GM21526 (cell line): ENCODE measurements around the gene DEPDC1B.
"Not testable (repeated sequence)": the region's sequence is repeated elsewhere in the genome, so short reads cannot be mapped to it uniquely, and the experiment has no call there.

Experiments
- ATAC-seq: cut with Tn5 transposase; IDR thresholded peaks from one replicate; pipeline ENCODE4 v1.9.1; 2021; ENCODE audit warnings: moderate library complexity; ENCODE audit not compliant: unreplicated experiment, low FRiP score

DEPDC1B gene

DNA sequence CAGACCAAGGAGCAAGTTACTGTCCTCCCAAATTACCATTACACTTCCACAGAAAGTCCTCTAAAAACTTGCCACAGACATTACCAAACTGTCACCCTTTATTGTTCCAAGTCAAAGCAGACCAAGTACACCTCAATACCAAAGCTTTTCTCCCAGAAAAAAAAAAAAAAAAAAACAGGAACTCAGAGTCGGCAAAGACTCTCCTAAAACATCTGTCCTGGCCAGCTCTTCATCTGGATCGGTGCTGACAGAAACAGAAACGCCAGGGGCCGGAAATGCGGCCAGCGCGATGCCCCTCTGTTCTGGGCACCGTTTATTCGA is 718 bp downstream of the DEPDC1B start:
- no peak for ATAC-seq

DNA sequence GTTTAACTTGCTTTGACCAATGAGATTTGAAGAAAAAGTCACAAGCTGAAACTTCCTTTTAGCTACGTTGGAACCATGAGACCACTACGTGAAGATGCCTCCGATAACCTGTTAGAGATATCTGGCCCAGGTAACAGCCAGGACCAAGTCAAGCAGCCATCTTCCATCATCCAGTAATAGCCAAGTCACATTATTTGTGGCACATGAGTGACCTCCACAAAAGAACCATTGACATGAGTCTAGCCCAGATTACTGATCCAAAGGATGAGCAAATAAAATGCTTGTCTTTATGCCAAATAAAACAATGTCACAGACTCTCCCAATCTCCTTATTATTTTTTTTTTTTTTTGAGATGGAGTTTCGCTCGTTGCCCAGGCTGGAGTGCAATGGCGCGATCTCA is 1.6 kb downstream of the DEPDC1B start:
- no peak for ATAC-seq

DNA sequence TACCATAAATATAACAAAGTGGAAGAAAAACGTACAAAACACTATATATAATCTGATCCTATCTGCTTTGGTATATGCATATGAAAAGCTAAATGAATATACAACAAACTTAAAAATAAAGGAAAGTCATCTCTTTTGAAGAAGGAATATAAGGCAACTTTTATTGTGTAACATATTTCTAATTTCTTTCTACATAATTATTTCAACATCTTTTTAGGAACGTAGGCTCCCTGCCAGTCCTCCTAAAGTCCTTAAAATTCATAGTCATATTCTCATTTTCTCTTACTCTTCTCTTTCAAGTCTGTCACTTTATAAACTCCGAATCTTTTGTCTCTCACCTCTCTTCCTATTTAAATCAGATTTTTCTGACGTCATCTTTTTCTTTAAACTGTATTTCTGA is 9.6 kb downstream of the DEPDC1B start:
- no peak for ATAC-seq

DNA sequence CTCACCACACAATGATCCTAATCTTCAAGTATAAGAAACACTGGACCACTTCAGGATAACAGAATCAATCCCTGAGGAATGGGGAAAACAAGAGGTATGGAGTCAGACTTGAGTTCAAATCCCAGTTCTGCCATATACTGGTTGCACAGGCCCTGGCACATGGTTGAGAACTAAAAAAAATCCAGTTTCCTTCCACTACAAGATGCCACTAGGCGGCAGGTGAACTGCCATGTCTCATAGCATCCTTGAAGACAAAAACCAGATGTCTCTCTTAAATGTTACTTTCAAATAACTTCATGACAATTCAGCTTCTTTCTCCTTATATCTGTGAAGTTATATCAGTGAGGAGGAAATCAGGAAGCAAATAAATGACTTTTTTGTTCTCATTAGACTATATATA is 11.0 kb downstream of the DEPDC1B start:
- ATAC-seq: no peak

DNA sequence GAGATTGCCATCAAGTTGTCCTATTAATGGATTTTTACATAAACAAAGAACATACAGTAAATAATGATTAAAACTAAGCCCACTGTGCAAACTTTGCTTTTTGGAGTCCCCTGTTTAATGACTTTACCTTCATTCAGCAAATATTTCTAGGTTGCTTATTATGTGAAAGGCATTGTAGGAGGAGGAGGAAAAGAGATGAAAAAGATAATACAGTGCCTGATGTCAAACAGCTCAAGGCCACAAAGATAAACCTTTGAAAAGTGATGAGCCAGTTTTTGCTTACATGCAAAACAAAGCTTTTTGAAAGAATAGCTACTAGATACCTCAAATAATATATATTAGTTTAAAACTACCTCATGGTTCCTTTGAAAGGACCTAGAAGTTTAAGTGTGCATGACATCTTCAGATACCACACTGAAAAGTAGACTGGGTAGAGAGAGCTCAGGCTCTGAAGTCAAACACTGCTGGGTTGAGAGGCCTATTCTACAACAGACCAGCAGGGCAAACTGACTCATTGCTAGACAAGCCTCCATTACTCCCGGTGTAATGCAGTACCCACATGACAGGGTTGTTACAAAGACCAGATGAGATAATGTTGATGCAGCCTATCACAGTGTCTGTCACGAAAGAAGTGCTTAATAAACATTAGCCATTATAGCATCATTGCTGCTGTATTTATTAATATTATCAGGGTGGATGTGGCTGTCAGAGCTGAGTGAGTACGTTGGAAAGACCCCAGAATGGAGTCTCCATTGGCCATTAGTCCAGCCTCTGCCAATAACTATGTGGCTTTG is 11.8 kb downstream of the DEPDC1B start:
- peak; percentile 94 for ATAC-seq

DNA sequence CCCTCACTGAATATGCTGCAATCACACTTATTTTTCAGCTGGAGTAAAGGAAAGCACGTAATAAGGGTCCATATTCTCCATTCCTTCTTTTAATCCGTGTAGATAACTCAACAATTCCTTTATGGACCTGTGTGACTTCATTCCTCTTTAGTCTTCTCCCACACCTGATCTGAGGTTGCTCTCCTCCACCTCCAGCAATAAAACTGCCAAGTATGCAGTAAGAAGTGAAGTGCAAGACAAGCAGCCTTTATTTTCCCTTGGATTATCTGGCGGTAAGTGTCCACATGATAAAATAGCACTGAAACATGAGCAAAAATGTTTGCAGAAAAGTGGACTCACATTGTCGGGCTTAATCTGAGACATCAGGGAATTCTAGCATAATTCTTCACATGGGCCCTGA is 13.8 kb downstream of the DEPDC1B start:
- ATAC-seq: no peak

DNA sequence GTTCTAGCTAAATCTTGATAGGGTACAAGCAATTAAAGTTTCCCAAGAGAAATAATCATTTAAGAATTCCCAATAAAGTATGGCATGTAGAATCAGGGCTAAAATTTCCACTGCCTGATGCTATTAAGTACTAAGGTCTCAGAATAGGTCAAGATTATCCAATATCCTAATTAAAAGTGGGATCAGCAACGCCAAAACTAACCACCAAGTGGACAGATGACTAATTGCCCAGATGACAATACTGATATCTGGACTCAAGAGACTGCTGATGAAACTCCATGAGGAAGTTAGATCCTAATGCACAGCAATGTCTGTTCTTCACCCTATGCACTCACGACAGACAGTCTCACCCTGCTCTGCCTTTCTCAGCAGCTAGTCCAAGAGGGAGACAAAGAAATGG is 14.3 kb downstream of the DEPDC1B start:
- ATAC-seq: no peak

DNA sequence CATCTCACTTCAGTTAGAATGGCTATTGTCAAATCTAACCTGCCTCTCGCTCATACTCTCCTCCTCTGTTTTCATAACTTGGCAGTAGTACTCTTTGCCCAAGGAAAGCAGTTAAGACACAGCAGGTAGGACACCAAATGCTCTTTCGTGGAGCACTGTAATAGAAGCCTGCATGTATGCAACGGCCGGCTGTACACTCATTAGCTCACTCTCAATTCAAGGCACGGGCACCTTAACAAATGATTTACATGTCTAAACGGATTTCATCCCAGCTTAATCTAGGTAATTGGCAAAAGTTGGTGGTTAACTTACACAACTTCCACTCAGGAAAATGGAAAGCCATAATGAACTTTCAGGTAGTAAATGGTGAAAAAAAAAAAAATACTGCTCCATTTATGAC is 14.9 kb downstream of the DEPDC1B start:
- ATAC-seq: no peak

DNA sequence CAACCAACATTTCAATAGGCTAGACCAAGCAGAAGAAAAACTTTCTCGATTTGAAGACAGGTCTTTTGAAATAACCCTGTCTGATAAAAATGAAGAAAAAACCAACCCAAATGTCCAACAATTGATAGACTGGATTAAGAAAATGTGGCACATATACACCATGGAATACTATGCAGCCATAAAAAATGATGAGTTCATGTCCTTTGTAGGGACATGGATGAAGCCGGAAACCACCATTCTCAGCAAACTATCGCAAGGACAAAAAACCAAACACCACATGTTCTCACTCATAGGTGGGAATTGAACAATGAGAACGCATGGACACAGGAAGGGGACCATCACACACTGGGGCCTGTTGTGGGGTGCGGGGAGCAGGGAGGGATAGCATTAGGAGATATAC is 18.0 kb downstream of the DEPDC1B start:
- ATAC-seq: not testable (repeated sequence)

DNA sequence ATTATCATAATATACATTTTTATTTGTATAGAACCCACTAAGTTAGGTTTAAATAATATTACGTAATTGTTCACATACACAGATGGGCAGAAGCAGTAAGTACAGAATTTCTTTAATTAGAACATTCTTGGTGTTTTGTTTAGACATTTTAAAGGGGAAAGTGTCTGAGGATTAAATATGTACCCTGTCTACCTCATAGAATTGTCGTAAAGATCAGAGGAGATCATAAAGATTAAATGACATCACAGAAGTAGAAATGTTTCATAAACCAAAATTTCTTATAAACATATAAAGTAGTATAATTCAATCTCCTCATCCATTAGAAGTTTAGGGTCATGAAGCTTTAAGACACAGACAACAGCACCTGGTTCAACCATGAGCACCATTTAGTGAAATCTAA is 20.1 kb downstream of the DEPDC1B start:
- no peak for ATAC-seq

DNA sequence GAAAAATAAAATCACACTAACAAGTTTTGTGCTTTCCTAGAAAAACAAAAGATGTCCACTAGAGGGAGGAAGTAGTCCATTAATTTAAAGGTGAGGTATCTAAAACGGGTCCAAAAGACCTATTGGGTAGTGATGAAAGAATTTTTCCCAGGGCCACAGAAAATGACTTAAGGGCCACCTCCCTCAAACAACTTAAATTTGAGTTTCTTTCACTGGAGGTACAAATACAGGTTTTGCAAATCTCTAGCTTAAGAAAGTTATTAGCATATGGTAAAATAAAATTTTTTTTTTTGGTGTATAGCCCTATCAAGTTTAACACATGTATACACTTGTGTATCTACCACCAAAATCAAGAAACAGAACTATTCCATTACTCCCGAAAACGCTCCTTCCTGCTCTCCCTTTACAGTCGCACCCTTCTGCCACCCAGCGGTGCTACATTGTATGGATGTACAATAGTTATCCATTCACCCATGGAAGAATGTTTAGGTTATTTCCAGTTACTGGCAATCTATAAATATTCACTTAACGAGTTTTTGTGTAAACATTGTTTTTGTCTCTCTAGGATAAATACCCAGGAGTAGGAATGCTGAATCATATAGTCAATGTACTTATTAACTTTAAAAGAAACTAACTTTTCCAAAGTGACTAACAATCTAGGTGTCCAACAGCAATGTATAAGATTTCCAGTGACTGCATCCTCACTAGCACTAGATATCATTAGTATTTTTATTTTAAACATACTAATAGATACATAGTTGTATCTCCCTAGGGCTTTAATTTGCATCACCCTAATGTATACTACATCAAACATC is 21.9 kb downstream of the DEPDC1B start:
- no peak for ATAC-seq

DNA sequence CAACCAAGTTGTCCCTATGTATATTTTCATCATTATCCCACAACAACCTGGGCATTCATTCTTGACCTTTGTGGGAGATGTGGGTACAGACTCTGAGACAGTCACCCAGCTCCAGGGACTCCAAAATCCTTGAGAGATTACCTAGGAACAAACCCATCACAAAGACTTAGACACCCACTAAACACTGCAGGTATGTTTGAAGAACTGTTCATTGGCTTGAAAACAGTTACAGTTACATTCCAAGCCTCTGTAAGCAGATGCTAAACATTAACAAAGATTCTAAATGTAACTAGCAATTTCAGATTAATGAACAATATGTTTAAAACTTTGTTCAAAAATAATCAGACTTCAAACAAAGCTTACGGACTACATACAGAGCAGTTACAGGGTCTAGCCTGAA is 24.7 kb downstream of the DEPDC1B start:
- ATAC-seq: no peak

DNA sequence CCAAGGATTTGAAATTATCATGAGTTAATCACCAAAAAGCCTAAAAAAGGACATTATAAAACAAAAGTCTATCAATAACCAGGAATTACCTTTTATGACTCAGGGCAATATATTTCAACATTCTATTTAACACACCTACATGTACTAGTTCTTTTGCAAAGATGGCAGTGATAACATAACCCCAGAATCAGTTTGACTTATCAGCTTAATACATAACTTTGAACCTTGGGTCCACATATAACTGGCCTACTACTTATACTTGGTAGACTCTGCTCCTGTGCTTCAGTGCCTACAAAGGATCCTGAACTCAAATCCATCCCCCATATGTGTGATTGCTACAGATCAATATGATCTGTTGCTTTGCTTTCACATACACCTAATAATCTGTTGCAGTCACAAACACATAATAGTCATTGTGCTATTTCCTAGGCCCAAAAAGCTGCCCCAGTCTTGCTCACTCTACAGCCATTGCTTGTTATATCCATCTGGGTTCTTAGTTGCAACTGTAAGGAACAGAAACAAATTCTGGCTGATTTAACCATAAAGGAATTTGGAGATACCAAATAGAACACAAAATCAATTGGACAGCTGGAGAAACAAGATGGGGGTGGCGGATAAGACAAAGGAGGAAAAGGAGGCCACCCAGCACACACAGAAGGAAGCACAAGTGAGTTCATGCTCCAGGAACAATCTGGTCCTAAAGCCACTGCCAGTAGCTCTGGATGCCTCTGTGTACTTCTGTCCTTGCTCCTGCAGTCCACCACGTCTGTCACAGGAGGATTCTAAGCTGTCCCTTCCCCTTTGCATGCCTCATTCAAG is 25.5 kb downstream of the DEPDC1B start:
- ATAC-seq: no peak

DNA sequence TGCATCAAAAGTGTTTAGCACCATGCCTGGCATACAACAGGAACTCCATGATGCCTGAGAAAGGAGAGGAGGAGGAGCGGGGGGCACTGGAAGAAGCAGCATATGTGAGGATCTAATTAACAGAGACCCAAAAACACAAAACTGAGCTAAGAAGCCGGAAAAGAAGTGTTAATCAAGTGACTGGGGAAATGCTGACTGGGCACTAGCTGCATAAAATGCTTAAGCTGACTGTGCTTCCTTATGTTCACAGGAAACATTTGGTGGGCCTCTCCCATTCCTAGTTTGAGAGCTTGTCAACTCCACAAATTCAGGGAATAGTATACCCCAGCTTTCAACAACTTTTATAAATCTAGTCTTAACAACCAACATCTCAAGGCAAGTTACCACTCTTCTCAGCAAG is 26.6 kb downstream of the DEPDC1B start:
- ATAC-seq: no peak

DNA sequence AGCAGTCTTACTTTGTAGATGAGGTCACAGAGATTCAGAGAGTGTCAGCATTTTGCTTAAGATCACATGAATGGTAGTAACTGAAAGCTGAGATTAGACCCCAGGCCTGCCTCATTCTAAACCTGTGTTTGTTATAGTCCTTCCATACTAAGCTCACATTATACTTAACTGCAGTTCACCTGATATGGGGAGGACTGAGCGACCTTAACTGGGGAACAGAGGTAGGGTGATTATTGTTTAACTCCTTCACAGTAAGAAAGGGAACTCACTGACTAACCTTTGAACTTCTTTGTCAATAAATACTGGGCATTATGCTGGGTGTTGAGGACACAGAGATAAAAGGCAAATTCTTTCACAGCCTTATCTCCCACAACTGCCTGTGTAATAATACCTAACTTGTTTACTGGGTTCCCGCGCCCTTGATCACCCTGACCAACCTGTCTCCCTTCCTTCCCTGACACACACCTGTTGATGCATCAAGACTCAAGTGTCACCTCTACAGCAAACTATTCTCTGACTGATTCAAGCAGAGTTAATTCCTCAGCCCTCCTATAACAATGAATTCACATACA is 27.2 kb downstream of the DEPDC1B start:
- ATAC-seq: no peak

DNA sequence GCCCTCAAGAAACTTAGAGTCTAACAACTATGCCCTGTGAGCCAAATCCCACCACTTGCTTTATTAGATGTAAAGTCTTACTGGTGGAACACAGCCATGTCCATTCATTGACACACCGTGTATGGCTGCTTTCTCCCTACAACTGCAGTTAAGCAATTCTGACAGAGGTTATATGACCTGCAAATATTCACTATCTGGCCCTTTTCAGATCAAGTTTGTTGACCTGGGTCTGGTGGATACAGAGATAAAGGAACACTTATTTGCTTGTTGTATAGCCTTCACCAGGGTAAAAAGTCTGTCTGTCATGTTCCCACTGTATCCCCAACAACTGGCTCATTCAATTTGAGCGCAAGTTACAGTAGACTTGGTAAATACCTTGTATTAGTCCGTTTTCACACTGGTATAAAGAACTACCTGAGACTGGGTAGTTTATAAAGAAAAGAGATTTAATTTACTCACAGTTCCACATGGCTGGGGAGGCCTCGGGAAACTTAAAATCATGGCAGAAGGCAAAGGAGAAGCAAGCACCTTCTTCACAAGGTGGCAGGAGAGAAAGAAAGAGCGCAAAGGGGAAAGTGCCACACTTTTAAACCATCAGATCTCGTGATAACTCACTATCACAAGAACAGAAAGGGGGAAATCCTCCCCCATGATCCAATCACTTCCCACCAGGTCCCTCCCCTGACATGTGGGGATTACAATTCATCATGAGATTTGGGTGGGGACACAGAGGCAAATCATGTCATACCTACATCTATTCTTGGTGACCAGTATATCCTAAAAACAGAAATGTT is 27.9 kb downstream of the DEPDC1B start:
- ATAC-seq: no peak

DNA sequence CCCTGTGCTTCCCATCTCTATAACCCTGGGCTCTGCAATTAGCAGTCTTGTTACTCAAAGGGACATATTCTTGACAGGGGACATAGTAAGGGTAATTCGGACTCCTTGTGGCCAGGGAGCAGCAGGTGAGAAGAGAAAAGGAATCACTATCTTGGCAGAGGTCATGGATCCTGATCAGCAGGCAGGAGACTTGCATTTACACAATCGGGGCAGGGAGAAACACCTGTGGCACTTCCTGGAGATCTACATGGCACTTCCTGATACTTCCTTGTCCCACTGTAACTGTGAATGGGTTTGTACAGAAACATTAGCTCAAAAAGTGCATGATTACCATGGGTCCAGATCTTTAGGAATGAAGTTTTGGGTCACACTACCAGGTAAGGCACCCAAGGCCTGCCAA is 29.2 kb downstream of the DEPDC1B start:
- ATAC-seq: no peak

DNA sequence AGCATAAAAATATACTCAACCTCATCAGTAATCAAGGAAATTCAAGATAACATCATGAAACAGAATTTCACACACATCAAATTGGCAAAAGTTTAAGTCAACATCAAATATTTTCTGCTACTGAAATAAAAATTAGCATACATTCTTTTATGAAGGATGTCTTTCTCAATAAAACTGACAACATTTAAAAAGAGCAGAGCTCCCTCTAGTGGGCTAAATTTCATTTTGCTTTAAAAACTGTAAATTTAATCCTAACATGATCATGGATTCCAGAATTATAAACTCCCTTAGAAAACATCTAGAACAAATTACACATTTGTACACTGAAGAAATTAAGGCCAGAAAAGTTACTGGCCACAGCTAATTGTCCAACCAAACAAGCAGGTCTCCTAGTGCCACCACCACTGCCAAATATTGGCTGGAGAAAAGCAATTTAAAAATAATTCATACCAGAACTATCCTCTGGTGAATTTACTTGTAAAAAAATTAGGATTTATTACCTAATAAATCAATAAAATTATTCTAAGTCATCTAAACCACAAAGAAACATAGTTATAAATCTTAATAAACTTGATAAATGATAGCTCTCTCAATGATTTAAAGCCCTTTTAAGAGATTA is 31.2 kb downstream of the DEPDC1B start:
- ATAC-seq: no peak

DNA sequence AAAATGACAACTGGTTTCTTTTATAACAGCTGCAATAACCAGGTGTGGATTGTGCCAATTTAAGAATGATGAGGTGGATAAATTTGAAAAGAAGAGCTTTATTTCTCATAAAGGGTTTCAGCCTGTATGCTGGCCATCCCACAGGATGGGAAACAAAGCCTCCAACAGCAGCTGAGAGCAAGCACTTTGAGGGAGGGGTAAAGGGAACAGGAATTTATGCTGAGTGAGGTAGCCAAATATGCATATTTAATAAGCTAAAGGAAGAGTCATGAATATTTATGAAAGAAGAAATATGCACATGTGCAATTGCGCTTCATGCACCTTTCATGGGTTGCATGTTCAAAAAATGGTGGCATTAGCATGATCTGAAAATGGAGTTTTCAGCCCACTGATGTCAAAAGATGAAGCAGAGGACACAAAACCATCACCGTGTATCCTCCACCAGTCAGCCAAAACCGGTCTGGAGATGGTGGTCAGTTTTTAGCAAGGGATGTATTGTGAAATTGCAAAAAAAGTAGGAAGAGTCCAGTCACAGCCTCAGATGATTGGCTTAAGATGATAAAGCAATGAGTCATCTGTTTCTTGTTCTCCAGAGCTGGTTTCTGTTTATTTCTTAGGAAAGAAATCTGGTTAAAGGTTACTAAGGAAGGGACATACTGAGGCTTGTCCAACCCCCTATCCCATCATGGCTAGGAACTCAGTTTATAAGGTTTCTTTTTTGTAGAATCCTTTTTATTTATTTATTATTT is 47.9 kb downstream of the DEPDC1B start:
- ATAC-seq: no peak
